ENCODE measurements around the gene CYP46A1. TPM values are rescaled to one million over a fixed set of nuclear protein-coding genes. Genes with fewer than 3 reads are reported as not detected.

Gene CYP46A1
- total and polyA plus RNA-seq, 8 donors, result 1.0 to 5.2 (median 1.8) TPM

DNA sequence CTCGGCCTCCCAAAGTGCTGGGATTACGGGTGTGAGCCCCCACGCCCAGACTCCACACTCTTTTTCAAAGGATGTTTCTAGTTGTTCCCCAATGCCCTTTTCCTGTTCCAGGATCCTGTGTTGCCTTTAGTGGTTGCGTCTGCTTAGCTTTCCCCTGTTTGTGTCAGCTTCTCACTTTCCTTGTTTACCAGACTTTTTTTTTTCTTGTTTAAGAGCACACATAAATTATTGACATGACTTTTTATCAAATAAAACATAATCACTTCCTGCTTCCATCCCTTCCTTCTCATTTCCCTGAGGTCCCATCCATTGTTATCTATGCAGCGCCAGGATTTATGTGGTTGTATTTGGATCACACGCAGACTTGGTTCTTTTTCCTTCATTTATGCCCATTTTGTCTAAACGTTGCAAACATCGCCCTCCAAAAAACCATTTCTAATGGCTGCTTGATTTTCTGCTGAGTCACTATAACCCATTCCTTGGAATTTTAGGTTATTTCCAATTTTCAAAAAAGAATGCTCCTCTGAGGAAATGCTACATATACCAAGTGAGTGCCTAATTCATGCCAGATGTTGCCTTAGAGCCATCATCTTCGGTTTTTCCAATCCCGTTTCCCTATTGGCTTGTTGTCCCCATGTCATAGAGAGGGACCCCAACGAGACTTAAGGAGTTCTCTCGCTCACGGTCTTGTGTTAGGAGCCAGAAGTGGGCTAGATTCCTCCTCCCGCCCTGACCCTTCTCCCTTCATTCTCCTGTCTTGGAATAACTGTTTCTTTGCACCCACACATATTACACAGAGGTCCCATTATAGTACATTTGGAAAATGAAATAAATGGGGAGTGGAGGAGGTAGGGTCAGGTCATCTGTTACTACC lies 13.5 kb upstream of the CYP46A1 start:
- Histone ChIP-seq H3K27me3 (no peaks in the 10 kb centered on the region), H3K36me3 (no peaks in the 10 kb centered on the region), H3K9me3 (no peaks in the 10 kb centered on the region), H3K27ac (no peak overlapping the region), H3K4me1 (no peaks in the 10 kb centered on the region), H3K4me3 (no peak overlapping the region)
- FAIRE-seq, result no peak
- intact Hi-C loops (cut with DNase I), result no loop called here
- no peak for ATAC-seq
- TF ChIP-seq, protein P1, sequence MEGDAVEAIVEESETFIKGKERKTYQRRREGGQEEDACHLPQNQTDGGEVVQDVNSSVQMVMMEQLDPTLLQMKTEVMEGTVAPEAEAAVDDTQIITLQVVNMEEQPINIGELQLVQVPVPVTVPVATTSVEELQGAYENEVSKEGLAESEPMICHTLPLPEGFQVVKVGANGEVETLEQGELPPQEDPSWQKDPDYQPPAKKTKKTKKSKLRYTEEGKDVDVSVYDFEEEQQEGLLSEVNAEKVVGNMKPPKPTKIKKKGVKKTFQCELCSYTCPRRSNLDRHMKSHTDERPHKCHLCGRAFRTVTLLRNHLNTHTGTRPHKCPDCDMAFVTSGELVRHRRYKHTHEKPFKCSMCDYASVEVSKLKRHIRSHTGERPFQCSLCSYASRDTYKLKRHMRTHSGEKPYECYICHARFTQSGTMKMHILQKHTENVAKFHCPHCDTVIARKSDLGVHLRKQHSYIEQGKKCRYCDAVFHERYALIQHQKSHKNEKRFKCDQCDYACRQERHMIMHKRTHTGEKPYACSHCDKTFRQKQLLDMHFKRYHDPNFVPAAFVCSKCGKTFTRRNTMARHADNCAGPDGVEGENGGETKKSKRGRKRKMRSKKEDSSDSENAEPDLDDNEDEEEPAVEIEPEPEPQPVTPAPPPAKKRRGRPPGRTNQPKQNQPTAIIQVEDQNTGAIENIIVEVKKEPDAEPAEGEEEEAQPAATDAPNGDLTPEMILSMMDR (IDR thresholded peaks at IDR 0.05), result no peak
- WGBS, 2 donors, result 74 to 86% methylated on average over 14 of the region's 14 CpGs
- DNase-seq, result no peak

DNA sequence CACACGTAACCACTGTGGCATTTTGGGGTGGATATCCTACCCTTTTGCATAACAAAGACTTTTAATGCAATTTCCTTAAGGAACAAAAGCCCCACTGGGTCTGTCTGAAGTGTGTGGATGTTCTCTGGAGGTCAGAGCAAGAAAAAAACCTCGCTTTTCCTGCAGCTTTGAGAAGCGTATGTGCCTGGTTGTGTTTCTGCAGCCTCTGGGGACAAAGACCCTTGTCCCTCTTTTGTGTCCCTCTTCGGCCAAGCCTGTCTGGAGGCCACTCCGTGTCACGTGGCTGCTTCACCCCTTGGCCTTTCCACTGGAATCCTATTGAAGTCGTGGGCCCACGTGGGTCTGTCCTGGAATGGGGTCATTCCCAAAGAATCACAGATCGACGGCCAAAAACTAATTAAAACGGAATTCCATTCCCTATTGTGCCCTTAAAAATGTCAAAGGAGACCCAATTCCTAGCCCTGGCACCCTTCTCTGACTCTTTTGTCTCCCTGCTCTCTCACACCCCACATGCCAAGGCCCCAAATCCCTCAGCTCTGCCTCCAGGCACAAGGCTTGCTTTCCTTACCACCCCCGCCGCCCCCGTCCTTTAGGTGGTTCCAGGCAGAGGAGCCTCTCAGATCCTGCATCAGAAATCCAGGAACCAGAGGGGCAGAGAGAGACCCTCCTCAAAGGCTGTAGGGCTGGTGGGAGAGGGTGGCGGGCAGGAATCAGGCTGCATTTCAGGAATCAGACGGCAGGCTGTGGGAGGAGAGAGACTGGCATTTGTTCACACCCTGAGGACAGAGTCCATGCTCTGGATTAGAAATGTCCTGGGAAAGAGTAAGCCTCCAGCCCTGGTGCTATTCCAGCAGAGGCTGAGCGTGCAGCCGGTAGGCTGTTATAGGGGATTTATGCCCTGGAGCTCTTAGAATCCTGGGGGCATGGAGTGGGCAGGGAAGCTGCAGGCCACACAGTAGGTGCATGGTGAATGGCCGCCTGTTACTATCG lies 12.6 kb upstream of the CYP46A1 start:
- peak in 1 of 6 donors; percentile 18 for DNase-seq
- TF ChIP-seq, protein P1 (IDR thresholded peaks at IDR 0.05), result no peak
- H3K27ac ChIP-seq, result no peak overlapping the region
- H3K9me3 ChIP-seq, result no peaks in the 10 kb centered on the region
- no peak for FAIRE-seq
- no peaks in the 10 kb centered on the region for H3K27me3 ChIP-seq
- no peak overlapping the region for H3K4me3 ChIP-seq
- intact Hi-C loops (cut with DNase I), result no loop called here
- 67 to 72% methylated on average over 20 of the region's 20 CpGs for WGBS, 2 donors
- no peaks in the 10 kb centered on the region for H3K4me1 ChIP-seq
- no peaks in the 10 kb centered on the region for H3K36me3 ChIP-seq
- ATAC-seq, result no peak

DNA sequence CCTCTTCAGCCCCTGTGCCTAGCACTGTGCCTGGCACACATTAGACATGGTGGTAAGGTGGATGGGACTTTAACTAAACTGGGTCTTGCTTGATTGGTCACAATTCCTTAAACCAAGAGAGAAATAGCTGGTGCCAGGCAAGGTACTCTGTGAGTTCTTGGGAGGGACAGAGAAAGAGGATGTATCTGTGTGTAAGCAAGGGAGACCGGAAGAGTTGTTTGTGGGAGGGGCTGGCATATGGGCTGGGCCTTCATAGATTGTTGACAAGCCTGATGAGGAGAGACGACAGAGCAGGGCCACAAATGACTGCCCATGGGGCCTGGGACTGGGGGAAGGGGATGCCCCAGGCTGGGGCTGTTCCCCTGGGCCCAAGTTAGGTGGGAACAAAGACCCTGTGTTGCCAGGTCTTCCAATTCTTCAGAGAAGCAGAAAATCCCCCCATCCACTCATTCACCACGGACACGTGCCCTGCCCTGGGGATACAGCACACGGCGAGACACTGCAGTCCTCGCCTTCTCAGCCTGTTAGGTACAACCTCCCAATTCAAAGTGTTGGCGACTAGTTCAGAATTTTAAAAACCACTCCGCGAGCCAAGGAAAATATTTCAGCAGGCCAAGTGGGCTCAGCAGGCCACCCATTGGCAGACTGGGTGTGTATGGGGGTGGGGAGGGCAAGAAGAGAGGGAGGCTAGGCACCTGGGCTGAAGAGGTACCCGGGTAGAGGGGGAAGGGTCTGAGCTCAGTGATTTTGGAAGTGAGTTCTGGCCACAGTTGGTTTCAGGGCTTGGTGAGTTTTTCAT lies 11.4 kb upstream of the CYP46A1 start:
- DNase-seq (peak in 1 of 6 donors; percentile 17), ATAC-seq (no peak), FAIRE-seq (no peak)
- TF ChIP-seq, protein P1 (IDR thresholded peaks at IDR 0.05), result no peak
- intact Hi-C loops (cut with DNase I), result no loop called here
- Histone ChIP-seq H3K4me1 (no peaks in the 10 kb centered on the region), H3K36me3 (no peaks in the 10 kb centered on the region), H3K27ac (no peak overlapping the region), H3K4me3 (no peak overlapping the region), H3K9me3 (no peaks in the 10 kb centered on the region), H3K27me3 (no peaks in the 10 kb centered on the region)
- WGBS, 2 donors, result 84 to 89% methylated on average over 11 of the region's 11 CpGs

DNA sequence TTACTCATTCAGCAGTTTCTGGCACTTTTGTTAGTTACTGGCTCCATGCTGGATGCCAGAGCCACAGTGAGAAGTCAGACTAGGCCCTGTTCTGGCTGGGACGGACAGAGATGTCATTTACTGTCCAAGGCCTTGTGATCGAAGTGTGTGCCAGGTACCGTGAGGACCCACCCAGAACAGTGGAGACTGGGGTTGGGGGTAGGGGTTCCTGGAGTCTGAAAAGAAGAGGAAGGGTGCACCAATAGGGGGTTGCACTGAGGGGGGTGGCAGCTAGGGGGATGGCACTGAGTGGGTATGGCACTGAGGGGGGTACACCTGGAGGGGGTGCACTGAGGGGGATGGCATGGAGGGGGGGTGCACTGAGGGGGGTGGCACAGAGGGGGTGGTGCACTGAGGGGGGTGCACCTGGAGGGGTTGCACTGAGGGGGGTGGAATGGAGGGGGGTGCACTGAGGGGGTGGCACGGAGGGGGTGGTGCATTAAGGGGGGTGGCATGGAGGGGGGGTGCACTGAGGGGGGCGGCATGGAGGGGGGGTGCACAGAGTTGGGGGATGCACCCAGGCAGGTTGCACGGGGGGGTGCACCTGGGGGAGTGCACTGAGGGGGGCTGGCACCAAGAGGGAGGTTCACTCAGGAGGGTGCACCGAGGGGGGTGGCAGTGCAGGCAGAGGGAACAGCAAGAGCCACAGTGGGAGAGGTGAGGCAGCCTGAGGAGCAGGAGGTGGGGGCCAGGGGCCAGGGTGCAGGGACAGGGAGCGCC lies 10.6 kb upstream of the CYP46A1 start:
- intact Hi-C loops (cut with DNase I), result no loop called here
- no peak for ATAC-seq
- no peaks in the 10 kb centered on the region for H3K9me3 ChIP-seq
- H3K4me1 ChIP-seq, result no peaks in the 10 kb centered on the region
- H3K27ac ChIP-seq, result no peak overlapping the region
- H3K27me3 ChIP-seq, result no peaks in the 10 kb centered on the region
- peak in 1 of 6 donors; percentile 36 for DNase-seq
- no peak overlapping the region for H3K4me3 ChIP-seq
- TF ChIP-seq, protein P1 (IDR thresholded peaks at IDR 0.05), result no peak
- WGBS, 2 donors, result 73 to 78% methylated on average over 5 to 7 of the region's 8 CpGs
- FAIRE-seq, result no peak
- no peaks in the 10 kb centered on the region for H3K36me3 ChIP-seq
